Measurements from ENCODE around the gene ZSWIM3. TPM values are rescaled to one million over a fixed set of nuclear protein-coding genes. Genes with fewer than 3 reads are reported as not detected.

The ZSWIM3 gene
- total and polyA plus RNA-seq, 2 of the 13 experiments (the other 11 are each of a cell fraction or from before 2014, with no cell fraction given) = 5.2 to 5.8 TPM

DNA sequence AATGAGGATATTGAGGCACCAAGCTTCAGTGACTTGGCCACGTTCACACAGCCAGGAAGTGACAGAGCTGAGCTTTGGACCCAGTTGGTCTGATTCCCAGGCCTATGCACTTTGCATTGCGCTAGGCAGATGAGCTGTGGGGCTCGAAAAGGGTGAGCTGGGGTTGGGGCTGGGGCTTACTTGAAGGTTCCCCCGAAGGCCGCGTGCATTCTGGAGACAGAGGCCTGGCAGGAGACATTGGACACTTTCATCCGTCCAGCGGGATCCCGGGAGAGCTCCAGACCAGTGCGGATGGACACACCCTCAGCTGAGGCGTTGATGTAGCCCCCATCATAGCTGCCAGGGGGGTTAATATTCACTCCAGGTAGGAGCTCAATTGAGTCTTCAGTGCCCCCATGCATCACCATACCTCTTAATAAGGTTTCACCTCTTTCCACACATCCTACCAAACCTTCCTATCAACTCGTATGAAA lies 52.0 kb downstream of the ZSWIM3 start (continued):
- TF ChIP-seq, protein P1, sequence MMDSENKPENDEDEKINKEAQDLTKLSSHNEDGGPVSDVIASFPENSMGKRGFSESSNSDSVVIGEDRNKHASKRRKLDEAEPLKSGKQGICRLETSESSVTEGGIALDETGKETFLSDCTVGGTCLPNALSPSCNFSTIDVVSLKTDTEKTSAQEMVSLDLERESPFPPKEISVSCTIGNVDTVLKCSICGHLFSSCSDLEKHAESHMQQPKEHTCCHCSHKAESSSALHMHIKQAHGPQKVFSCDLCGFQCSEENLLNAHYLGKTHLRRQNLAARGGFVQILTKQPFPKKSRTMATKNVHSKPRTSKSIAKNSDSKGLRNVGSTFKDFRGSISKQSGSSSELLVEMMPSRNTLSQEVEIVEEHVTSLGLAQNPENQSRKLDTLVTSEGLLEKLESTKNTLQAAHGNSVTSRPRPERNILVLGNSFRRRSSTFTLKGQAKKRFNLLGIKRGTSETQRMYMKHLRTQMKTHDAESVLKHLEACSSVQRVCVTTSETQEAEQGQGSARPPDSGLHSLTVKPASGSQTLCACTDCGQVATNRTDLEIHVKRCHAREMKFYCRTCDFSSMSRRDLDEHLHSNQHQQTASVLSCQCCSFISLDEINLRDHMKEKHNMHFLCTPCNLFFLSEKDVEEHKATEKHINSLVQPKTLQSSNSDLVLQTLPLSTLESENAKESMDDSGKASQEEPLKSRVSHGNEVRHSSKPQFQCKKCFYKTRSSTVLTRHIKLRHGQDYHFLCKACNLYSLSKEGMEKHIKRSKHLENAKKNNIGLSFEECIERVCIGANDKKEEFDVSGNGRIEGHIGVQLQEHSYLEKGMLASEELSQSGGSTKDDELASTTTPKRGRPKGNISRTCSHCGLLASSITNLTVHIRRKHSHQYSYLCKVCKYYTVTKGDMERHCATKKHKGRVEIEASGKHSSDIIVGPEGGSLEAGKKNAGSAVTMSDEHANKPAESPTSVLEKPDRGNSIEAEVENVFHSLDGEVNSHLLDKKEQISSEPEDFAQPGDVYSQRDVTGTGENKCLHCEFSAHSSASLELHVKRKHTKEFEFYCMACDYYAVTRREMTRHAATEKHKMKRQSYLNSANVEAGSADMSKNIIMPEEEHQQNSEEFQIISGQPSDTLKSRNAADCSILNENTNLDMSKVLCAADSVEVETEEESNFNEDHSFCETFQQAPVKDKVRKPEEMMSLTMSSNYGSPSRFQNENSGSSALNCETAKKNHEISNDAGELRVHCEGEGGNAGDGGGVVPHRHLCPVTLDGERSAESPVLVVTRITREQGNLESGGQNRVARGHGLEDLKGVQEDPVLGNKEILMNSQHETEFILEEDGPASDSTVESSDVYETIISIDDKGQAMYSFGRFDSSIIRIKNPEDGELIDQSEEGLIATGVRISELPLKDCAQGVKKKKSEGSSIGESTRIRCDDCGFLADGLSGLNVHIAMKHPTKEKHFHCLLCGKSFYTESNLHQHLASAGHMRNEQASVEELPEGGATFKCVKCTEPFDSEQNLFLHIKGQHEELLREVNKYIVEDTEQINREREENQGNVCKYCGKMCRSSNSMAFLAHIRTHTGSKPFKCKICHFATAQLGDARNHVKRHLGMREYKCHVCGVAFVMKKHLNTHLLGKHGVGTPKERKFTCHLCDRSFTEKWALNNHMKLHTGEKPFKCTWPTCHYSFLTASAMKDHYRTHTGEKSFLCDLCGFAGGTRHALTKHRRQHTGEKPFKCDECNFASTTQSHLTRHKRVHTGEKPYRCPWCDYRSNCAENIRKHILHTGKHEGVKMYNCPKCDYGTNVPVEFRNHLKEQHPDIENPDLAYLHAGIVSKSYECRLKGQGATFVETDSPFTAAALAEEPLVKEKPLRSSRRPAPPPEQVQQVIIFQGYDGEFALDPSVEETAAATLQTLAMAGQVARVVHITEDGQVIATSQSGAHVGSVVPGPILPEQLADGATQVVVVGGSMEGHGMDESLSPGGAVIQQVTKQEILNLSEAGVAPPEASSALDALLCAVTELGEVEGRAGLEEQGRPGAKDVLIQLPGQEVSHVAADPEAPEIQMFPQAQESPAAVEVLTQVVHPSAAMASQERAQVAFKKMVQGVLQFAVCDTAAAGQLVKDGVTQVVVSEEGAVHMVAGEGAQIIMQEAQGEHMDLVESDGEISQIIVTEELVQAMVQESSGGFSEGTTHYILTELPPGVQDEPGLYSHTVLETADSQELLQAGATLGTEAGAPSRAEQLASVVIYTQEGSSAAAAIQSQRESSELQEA (CRISPR knock-in tag; IDR thresholded peaks at IDR 0.05; ENCODE audit: not compliant biosample characterization) = no peak
- TF ChIP-seq NFYB (CRISPR knock-in tag; IDR thresholded peaks at IDR 0.05) = no peak
- TF ChIP-seq SAP130 (CRISPR knock-in tag; IDR thresholded peaks at IDR 0.05; ENCODE audit: low read depth) = peak; percentile 87
- TF ChIP-seq TCF12 (IDR thresholded peaks at IDR 0.05) = no peak
- TF ChIP-seq TCF12 (CRISPR knock-in tag; IDR thresholded peaks at IDR 0.05) = 0 out of 2 replicates have a peak, but pooled peaks have one; percentile 29
- peak; percentile 81 for TF ChIP-seq DMAP1 (CRISPR knock-in tag; IDR thresholded peaks at IDR 0.05)
- TF ChIP-seq JUND (CRISPR knock-in tag; IDR thresholded peaks at IDR 0.05) = peak; percentile 45; the same call in 1 of the 2 replicates
- TF ChIP-seq SMARCC2 (IDR thresholded peaks at IDR 0.05) = no peak
- no peak; the same call in 1 of the 2 replicates for TF ChIP-seq MYNN (CRISPR knock-in tag; IDR thresholded peaks at IDR 0.05; ENCODE audit: low read depth)
- TF ChIP-seq ZNF550 (CRISPR knock-in tag; IDR thresholded peaks at IDR 0.05; ENCODE audit: borderline replicate concordance) = no peak
- TF ChIP-seq ZNF780A (CRISPR knock-in tag; IDR thresholded peaks at IDR 0.05) = no peak
- TF ChIP-seq NCOA2 (CRISPR knock-in tag; IDR thresholded peaks at IDR 0.05) = peak; percentile 66
- no peak for TF ChIP-seq EZH2 (conservative IDR thresholded peaks at IDR 0.05; ENCODE audit: low read depth, low read length)
- TF ChIP-seq TOE1 (CRISPR knock-in tag; IDR thresholded peaks at IDR 0.05) = no peak
- TF ChIP-seq ZNF644 (CRISPR knock-in tag; IDR thresholded peaks at IDR 0.05; ENCODE audit: low read depth) = no peak; the same call in 1 of the 2 replicates
- peak; percentile 33; the same call in 1 of the 3 replicates for TF ChIP-seq MXI1 (IDR thresholded peaks at IDR 0.05; ENCODE audit: borderline replicate concordance, low read depth, low read length)
- no peak for TF ChIP-seq ZNF121 (CRISPR knock-in tag; IDR thresholded peaks at IDR 0.05)
- no peak for TF ChIP-seq ELF4 (CRISPR knock-in tag; IDR thresholded peaks at IDR 0.05; ENCODE audit: borderline replicate concordance)
- no peak for TF ChIP-seq FOXC1 (CRISPR knock-in tag; IDR thresholded peaks at IDR 0.05; ENCODE audit: borderline replicate concordance)
- 0 out of 2 replicates have a peak, but pooled peaks have one; percentile 60 for TF ChIP-seq HDAC2 (CRISPR knock-in tag; IDR thresholded peaks at IDR 0.05)
- no peak for TF ChIP-seq ZNF782 (CRISPR knock-in tag; IDR thresholded peaks at IDR 0.05; ENCODE audit: borderline replicate concordance)
- TF ChIP-seq KDM6A (CRISPR knock-in tag; IDR thresholded peaks at IDR 0.05; ENCODE audit: low read depth) = peak; percentile 91; the same call in 1 of the 2 replicates
- TF ChIP-seq SALL2 (CRISPR knock-in tag; IDR thresholded peaks at IDR 0.05) = 0 out of 2 replicates have a peak, but pooled peaks have one; percentile 59
- no peak for TF ChIP-seq NFIB (CRISPR knock-in tag; IDR thresholded peaks at IDR 0.05; ENCODE audit: borderline replicate concordance)
- TF ChIP-seq, protein P2, sequence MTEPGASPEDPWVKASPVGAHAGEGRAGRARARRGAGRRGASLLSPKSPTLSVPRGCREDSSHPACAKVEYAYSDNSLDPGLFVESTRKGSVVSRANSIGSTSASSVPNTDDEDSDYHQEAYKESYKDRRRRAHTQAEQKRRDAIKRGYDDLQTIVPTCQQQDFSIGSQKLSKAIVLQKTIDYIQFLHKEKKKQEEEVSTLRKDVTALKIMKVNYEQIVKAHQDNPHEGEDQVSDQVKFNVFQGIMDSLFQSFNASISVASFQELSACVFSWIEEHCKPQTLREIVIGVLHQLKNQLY (CRISPR knock-in tag; IDR thresholded peaks at IDR 0.05) = peak; percentile 47; the same call in 1 of the 2 replicates
- no peak for TF ChIP-seq ISX (CRISPR knock-in tag; conservative IDR thresholded peaks at IDR 0.05)

All from HepG2 (cell line).